ENCODE measurements around the gene GLMN.

DNA sequence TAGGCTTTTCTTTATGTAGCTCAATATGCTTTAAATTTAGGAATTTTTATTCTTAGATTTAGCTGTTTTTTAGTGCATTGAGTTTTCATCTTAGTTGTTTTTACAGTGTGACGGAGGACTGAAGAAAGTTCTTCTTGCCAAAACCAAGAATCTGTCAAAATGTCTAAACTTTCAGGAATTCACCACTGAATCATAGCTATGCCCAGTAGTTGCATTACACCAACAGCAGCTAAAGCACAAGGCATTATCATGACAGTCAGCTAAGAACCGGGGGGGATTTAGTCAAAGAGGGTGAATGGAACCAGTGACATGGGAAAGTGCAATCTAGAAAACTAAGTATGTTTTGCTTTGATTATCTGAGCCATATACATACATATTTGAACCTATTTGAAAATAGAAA, 87.6 kb downstream of the GLMN start:
- TF ChIP-seq, protein P1, sequence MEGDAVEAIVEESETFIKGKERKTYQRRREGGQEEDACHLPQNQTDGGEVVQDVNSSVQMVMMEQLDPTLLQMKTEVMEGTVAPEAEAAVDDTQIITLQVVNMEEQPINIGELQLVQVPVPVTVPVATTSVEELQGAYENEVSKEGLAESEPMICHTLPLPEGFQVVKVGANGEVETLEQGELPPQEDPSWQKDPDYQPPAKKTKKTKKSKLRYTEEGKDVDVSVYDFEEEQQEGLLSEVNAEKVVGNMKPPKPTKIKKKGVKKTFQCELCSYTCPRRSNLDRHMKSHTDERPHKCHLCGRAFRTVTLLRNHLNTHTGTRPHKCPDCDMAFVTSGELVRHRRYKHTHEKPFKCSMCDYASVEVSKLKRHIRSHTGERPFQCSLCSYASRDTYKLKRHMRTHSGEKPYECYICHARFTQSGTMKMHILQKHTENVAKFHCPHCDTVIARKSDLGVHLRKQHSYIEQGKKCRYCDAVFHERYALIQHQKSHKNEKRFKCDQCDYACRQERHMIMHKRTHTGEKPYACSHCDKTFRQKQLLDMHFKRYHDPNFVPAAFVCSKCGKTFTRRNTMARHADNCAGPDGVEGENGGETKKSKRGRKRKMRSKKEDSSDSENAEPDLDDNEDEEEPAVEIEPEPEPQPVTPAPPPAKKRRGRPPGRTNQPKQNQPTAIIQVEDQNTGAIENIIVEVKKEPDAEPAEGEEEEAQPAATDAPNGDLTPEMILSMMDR (IDR thresholded peaks at IDR 0.05 in 8 of 11, conservative IDR thresholded peaks at IDR 0.05 in 3 of 11), result no peak
- TF ChIP-seq POLR2AphosphoS5 (IDR thresholded peaks at IDR 0.05) (no peak), POLR2A (IDR thresholded peaks at IDR 0.05) (no peak)
